ENCODE measurements around the gene ZIC1. TPM values are rescaled to one million over a fixed set of nuclear protein-coding genes. Genes with fewer than 3 reads are reported as not detected.

The ZIC1 gene
- total RNA-seq, 2 experiments from 2014 or later, result not detected

DNA sequence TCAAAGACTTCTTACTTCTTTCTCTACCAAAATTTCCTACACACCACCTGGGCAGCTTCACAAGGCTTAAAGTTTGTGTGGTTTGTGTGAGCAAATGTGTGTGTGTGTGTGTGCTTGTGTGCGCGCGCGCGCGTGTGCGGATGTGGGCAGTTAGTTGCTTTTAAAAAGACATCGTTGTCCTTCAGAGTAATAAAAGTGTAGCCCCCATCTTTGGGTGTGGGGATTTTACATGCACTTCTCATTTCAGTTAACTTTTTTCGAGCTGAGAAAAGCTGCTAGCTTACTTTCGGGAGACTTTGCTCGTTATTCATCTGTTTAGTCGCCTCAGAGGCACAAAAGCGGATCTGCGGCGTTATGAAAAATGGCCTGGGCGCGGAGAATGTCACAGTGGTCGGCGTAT lies 38.8 kb upstream of the ZIC1 start:
- no peak for DNase-seq
- Mint-ChIP-seq H3K4me1 (ENCODE audit: low read depth) (no peaks in the 10 kb centered on the region), H3K36me3 (peaks cover 3% of the 10 kb centered on the region), H3K27ac (no peak overlapping the region), H3K27me3 (peaks cover 59% of the 10 kb centered on the region), H3K9me3 (peaks cover 3% of the 10 kb centered on the region), H3K4me3 (no peak overlapping the region)
- ChIA-PET POLR2A (no interaction called here), CTCF (no interaction called here)
- intact Hi-C loops (cut with micrococcal nuclease), result loop anchor here (5.0 kb wide), 1 partner anchor 42 kb away; no protein-coding TSS in a partner anchor

DNA sequence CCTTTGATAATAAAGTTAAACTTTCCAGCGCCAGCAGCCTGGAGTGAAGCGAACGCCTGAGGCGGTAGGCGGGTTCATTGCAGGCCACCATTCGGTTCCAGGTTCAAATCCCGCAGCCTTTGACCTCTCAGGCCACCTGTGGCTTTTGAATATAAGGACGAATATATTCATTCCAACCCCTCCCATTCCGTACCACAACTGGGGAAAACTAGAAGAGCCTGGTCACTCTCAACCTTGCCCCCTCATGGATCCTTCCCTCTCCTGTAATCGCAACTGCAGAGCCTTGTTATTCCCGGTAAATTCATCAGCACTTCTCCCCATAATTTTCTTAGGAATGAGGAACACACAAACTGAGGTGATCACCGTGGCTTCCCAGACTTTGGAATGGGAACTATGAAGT lies 38.0 kb upstream of the ZIC1 start:
- Mint-ChIP-seq H3K4me3 (no peak overlapping the region), H3K4me1 (ENCODE audit: low read depth) (no peaks in the 10 kb centered on the region), H3K27ac (no peak overlapping the region), H3K27me3 (peaks cover 61% of the 10 kb centered on the region), H3K9me3 (peaks cover 3% of the 10 kb centered on the region), H3K36me3 (peaks cover 3% of the 10 kb centered on the region)
- CTCF ChIA-PET, result no interaction called here
- intact Hi-C loops (cut with micrococcal nuclease), result loop anchor here (5.0 kb wide), 1 partner anchor 41 kb away; no protein-coding TSS in a partner anchor
- DNase-seq, result no peak
- POLR2A ChIA-PET, result no interaction called here

DNA sequence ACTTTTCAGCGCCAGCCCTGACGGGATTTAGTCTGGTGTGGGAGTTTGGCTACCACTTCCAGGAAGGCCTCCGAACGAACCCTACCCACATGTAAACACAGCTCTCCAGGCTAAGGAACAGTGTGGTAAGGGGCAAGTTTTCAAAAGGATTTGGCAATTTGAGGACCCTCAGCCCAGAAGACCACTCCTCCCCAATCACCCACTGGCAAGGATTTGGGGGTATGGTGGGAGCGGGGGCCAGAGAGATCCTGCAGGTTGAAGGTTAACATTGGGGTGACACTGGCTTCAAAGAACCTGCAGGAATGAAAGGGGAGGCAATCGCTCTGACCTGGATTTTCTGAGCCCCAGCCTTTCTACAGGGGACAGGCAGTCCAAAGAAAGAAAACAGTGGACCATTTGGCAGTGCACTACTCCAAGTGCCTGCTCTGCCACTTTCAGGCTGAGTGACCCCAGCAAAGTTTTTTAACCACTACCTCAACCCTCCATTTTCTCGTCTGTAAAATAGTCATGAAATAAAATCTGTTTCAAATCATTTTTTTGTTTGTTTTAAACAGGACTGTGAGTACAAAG lies 37.3 kb upstream of the ZIC1 start:
- POLR2A ChIA-PET, result no interaction called here
- H3K27ac Mint-ChIP-seq, result no peak overlapping the region
- CTCF ChIA-PET, result no interaction called here
- H3K4me1 Mint-ChIP-seq (ENCODE audit: low read depth), result no peaks in the 10 kb centered on the region
- intact Hi-C loops (cut with micrococcal nuclease), result loop anchor here (5.0 kb wide), 1 partner anchor 40 kb away; no protein-coding TSS in a partner anchor
- peaks cover 63% of the 10 kb centered on the region for H3K27me3 Mint-ChIP-seq
- DNase-seq, result no peak
- H3K36me3 Mint-ChIP-seq, result peaks cover 3% of the 10 kb centered on the region
- peaks cover 3% of the 10 kb centered on the region for H3K9me3 Mint-ChIP-seq
- H3K4me3 Mint-ChIP-seq, result no peak overlapping the region

DNA sequence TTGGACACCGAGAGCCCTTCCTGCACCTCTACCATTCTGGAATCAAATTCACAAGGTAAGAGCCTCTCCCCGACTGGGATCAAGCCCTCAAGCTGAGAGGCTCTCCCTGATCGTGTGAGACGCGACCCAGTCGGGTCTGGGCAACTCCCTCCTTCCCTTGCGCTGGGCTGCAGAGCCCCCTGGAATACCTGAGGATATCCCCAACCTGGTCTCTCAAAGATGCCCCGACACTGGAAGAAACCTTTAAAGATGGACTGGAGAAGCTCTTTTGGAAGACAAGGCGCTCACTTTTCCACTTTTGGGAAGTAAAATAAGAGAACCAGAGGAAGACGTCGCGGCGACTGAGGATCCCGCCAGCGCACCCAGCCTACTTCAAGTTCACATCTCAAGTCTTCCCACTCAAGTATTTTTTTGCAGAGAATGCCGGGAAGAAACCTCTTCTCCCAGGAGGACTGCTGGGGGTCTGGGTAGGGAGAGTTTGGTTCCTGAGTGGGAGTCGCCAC lies 36.6 kb upstream of the ZIC1 start:
- no peak overlapping the region for H3K27ac Mint-ChIP-seq

DNA sequence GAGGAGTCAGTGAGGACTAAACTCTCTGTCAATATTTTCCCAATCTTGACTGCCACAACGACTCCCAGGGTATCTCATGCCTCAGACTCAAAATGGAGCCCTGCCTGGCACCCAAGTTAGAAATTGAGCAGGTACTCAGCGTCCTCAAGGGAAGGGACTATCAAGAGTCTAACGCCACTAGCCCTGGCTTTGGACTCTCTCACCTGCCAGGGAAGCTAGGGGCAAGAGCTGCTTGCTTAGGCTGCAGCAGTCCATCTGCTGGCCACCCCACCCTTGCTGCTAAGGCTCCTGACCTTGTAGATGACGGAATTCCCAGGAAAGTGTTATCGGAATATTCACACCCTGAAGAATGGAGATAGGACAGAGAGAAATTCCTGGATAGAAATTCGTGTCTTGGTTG lies 35.9 kb upstream of the ZIC1 start:
- intact Hi-C loops (cut with micrococcal nuclease), result loop anchor here (5.0 kb wide), 1 partner anchor 39 kb away; no protein-coding TSS in a partner anchor
- Mint-ChIP-seq H3K27ac (no peak overlapping the region), H3K4me3 (no peak overlapping the region), H3K4me1 (ENCODE audit: low read depth) (no peaks in the 10 kb centered on the region), H3K9me3 (peaks cover 3% of the 10 kb centered on the region), H3K27me3 (peaks cover 66% of the 10 kb centered on the region), H3K36me3 (peaks cover 3% of the 10 kb centered on the region)
- POLR2A ChIA-PET, result no interaction called here
- CTCF ChIA-PET, result no interaction called here
- no peak for DNase-seq

More for the DNA sequence above, 36.6 kb upstream of the ZIC1 start:
- DNase-seq, result no peak
- H3K4me3 Mint-ChIP-seq, result no peak overlapping the region
- intact Hi-C loops (cut with micrococcal nuclease), result loop anchor here (5.0 kb wide), 1 partner anchor 40 kb away; no protein-coding TSS in a partner anchor
- ChIA-PET CTCF (no interaction called here), POLR2A (no interaction called here)
- no peaks in the 10 kb centered on the region for H3K4me1 Mint-ChIP-seq (ENCODE audit: low read depth)
- H3K9me3 Mint-ChIP-seq, result peaks cover 3% of the 10 kb centered on the region
- peaks cover 69% of the 10 kb centered on the region for H3K27me3 Mint-ChIP-seq
- peaks cover 3% of the 10 kb centered on the region for H3K36me3 Mint-ChIP-seq

DNA sequence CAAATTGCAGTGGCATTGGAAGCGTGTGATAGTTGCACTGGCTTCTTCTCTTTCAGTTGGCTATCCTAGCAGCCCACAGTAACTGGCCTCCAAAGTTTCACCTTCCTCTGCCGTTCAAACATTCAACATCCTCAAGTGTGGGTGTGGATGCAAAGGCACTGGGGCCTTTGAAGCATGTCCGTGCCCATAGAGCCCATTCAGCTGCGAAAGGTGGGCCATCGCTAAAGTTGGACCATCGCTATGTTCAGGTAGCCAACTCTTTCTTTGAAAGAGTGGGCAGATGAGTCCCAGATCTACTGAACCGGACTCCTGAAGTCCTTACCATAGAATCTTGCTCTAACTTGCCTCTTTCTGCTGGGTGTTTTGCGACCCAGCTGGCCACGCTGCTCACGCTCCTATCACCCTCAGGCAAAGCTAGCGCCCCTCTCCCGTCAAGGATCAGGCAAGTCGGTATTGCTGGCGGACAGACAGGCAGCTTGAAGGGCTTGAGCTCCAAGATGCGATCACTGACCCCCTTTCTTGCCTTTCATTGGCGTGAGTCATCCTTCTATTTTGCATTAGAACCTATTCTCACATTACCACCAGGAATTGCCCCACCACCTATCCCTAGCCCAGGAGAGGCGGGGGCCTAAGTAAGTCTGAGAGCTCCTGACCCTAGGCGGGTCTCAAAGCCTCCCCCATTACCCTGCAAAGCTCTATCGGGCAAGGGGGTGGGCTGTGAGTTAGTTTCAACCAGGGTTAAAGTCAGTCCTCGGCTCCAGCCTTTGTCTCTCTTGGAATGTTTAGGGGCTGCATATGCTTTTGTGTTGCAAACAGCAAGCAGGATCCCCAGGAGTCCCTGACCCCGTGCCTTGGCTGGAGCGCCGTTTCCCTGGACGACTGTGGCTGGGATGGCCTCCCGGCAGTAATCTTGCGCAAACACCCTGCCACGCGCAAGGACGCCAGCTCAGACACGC lies 31.5 kb upstream of the ZIC1 start:
- H3K27me3 Mint-ChIP-seq, result peaks cover 55% of the 10 kb centered on the region
- H3K4me3 Mint-ChIP-seq, result no peak overlapping the region
- ChIA-PET CTCF (interaction anchor here (0.6 kb wide), 1 partner anchor 16 kb away, joined by 3 read pairs; no protein-coding TSS in a partner anchor), POLR2A (no interaction called here)
- no peaks in the 10 kb centered on the region for H3K9me3 Mint-ChIP-seq
- H3K36me3 Mint-ChIP-seq, result no peaks in the 10 kb centered on the region
- H3K27ac Mint-ChIP-seq, result no peak overlapping the region
- intact Hi-C loops (cut with micrococcal nuclease), result no loop called here
- no peak for DNase-seq
- no peaks in the 10 kb centered on the region for H3K4me1 Mint-ChIP-seq (ENCODE audit: low read depth)

DNA sequence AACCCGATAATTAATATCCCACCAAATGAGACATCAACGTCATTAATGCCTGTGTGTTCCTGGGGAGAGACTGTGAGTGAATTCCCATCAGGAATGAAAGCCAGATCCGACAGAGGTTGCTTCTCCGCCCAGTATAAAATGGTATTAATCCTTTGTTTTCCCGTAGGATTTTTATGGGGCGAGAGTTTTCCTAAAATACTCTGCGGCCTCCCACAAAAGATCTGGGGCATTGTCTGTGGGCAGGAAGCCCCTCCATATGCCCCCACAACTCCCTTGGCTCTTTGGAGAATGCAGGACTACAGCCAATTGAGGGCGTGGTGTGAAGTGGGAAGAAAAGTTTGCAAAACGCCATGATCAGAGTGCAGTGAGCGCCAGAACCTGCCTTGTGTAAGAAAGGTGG lies 29.5 kb upstream of the ZIC1 start:
- CTCF ChIA-PET, result no interaction called here
- POLR2A ChIA-PET, result no interaction called here
- DNase-seq, result no peak
- Mint-ChIP-seq H3K4me1 (ENCODE audit: low read depth) (no peaks in the 10 kb centered on the region), H3K36me3 (peaks cover 2% of the 10 kb centered on the region), H3K4me3 (no peak overlapping the region), H3K9me3 (no peaks in the 10 kb centered on the region), H3K27me3 (peaks cover 61% of the 10 kb centered on the region), H3K27ac (no peak overlapping the region)
- intact Hi-C loops (cut with micrococcal nuclease), result no loop called here

DNA sequence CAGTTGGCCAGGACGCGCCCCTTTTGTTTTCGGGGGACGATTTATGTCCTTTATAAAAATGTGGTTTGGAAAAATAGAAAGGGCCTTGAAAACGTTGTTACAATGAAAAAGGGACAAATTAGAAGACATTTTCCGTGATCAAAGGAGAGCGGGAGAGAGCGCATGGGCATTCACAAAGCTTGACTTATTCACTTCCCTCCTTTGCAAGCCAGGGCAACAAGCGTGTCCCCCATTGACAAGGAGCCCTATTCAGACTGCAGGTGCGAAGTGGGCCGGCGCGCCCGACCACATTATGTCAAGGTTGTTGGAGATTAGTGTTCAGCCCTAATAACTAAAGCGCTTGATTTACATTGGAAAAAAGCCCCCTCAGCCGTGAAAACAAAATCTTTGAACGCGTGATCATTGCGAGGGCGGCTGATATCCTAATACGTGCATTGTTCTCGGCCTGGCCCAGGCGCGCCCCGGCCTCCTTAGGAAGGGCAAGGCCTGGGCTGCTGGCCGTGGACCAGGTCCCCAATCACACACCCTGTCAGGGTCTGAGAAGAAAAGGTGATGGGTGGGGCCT lies 28.7 kb upstream of the ZIC1 start:
- Mint-ChIP-seq H3K4me3 (no peak overlapping the region), H3K36me3 (peaks cover 2% of the 10 kb centered on the region), H3K9me3 (no peaks in the 10 kb centered on the region), H3K27me3 (peaks cover 67% of the 10 kb centered on the region), H3K27ac (no peak overlapping the region), H3K4me1 (ENCODE audit: low read depth) (no peaks in the 10 kb centered on the region)
- CTCF ChIA-PET, result no interaction called here
- DNase-seq, result no peak
- POLR2A ChIA-PET, result no interaction called here
- intact Hi-C loops (cut with micrococcal nuclease), result no loop called here

DNA sequence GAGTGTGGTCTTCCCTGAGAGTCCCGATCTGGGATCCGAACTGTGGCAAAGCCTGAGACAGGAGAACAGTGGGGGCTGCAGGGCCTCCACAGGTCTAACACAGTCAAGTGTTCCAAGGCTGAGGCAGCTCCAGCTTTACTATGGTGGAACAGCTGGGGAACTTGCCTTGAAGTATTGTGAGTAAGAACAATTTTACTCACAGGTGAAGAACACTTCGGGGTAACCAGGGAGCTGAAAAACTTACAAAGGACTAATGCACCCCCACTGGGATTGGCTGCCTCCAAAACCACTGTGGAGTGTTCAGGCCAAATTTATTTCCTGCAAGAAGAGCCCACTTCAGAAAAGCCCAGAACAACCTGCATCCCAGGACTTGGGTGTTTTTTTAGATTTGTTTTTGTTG lies 28.2 kb upstream of the ZIC1 start:
- Mint-ChIP-seq H3K27me3 (peaks cover 72% of the 10 kb centered on the region), H3K9me3 (no peaks in the 10 kb centered on the region), H3K36me3 (peaks cover 2% of the 10 kb centered on the region), H3K27ac (no peak overlapping the region), H3K4me1 (ENCODE audit: low read depth) (no peaks in the 10 kb centered on the region), H3K4me3 (no peak overlapping the region)
- CTCF ChIA-PET, result no interaction called here
- no peak for DNase-seq
- POLR2A ChIA-PET, result no interaction called here
- intact Hi-C loops (cut with micrococcal nuclease), result no loop called here

DNA sequence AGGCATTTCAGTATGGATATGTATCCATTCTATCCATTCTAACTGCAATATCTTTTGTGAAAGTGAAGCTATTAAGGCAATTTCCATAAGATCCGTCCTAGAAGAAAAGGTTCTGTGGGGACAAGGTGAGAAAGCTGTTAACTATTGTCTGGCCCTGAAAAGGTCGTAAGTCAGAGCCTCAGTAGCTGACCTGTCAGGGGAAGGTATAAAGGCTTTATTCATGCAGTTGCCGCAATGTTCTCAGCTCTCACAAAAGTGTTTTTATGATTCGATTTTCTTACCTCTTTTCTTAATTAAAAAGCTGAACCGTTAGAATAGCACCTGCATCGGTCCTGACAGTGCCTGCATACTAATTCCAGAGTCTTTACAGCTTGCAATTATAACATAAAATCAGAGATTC lies 27.6 kb upstream of the ZIC1 start:
- CTCF ChIA-PET, result no interaction called here
- Mint-ChIP-seq H3K27me3 (peaks cover 75% of the 10 kb centered on the region), H3K36me3 (peaks cover 4% of the 10 kb centered on the region), H3K4me1 (ENCODE audit: low read depth) (no peaks in the 10 kb centered on the region), H3K9me3 (no peaks in the 10 kb centered on the region), H3K4me3 (no peak overlapping the region), H3K27ac (no peak overlapping the region)
- intact Hi-C loops (cut with micrococcal nuclease), result no loop called here
- POLR2A ChIA-PET, result no interaction called here
- DNase-seq, result no peak

DNA sequence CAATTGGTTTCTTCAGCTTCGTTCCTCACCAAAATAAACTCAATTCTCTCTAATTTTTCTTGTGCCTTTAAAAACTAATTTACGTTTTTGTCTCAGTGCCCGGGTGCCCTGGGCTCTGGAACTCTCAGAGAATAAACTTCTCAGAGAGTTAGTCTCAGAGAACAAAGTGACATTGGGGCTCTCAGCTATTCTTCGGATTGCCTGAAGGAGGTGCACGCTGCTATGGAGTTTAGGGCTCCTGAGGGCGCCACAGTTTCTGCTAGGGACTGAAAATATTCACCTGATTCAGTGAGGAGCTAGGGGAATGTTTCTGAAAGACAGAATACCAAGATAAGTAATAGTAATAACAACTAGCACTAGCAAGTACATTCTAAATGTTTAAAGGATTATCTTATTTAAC lies 25.5 kb upstream of the ZIC1 start:
- intact Hi-C loops (cut with micrococcal nuclease), result no loop called here
- POLR2A ChIA-PET, result no interaction called here
- Mint-ChIP-seq H3K9me3 (peaks cover 3% of the 10 kb centered on the region), H3K4me1 (ENCODE audit: low read depth) (no peaks in the 10 kb centered on the region), H3K36me3 (peaks cover 6% of the 10 kb centered on the region), H3K27me3 (peaks cover 81% of the 10 kb centered on the region), H3K27ac (no peak overlapping the region), H3K4me3 (no peak overlapping the region)
- no peak for DNase-seq
- CTCF ChIA-PET, result no interaction called here

DNA sequence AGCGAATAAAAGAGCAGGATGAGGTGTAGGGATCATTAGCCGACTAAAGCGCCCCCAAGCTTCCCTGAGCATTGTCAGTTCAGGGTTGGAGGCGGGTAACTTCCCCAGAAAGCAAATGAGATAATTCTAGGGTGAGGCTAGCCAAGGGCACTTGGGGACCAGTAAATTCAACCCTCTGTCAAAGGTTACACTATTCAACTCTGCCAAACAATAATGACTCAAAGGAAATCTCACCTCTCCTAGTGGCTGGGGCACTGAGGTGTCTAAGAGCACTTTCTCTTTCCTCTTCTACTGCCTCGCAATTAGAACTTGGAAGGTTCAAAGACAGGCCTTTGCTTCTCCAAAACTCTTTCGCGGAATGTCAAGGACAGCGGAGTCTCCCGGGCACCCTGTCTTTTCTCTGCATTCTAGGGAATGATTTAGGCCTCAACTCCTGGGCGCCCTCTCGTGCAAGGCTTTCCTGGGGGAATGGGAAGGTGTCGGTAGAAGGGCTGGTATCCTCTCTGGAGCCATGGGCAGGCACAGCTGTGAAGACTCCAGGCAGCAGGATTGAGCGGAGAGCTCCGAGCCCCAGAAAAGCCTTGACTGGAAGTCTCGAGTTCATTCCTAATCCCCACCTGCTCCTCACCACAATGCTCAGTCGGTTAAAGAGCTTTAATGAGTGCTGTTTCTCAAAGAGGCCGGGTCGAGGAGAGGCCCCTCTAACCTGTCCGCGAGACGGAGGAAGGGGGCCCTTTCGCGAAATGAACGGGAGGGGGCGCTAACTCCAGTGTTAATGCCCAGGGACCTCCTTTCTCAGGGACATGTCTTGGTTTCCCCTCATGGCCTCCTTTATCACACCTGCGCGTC lies 24.7 kb upstream of the ZIC1 start:
- ChIA-PET CTCF (no interaction called here), POLR2A (no interaction called here)
- Mint-ChIP-seq H3K36me3 (peaks cover 9% of the 10 kb centered on the region), H3K27me3 (peaks cover 82% of the 10 kb centered on the region), H3K27ac (no peak overlapping the region), H3K9me3 (peaks cover 4% of the 10 kb centered on the region), H3K4me1 (ENCODE audit: low read depth) (no peaks in the 10 kb centered on the region), H3K4me3 (no peak overlapping the region)
- intact Hi-C loops (cut with micrococcal nuclease), result no loop called here
- DNase-seq, result no peak

Data from activated CD4-positive, alpha-beta memory T cell treated with anti-CD3 and anti-CD28 coated beads for 36 hours (primary cell).